ENCODE measurements around the gene DHX8. TPM values are rescaled to one million over a fixed set of nuclear protein-coding genes. Genes with fewer than 3 reads are reported as not detected.
"Not testable (repeated sequence)": the region's sequence is repeated elsewhere in the genome, so short reads cannot be mapped to it uniquely, and the experiment has no call there.

Gene DHX8
- total RNA-seq, 2 experiments from 2014 or later, result 56.0 to 78.8 TPM

DNA sequence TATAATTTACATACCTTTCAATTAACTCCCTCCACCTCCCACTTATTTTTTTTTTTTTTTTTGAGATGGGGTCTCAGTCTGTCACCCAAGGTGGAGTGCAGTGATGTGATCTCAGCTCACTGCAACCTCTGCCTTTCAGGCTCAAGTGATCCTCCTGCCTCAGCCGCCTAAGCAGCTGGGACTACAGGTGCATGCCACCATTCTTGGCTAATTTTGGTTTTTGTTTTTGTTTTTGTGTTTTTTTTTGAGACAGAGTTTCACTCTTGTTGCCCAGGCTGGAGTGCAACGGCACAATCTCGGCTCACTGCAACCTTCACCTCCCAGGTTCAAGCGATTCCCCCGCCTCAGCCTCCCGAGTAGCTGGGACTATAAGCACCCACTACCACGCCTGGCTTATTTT is 25.7 kb downstream of the DHX8 start:
- H3K27ac Mint-ChIP-seq, H3K9me3 Mint-ChIP-seq, H3K4me1 Mint-ChIP-seq, POLR2A ChIA-PET, H3K4me3 Mint-ChIP-seq, H3K27me3 Mint-ChIP-seq, DNase-seq: not testable (repeated sequence)
- H3K36me3 Mint-ChIP-seq (ENCODE audit: low read depth), result peaks cover 44% of the 10 kb centered on the region
- CTCF ChIA-PET, result interaction anchor here (2.6 kb wide), 1 partner anchor 25 kb away, joined by 5 read pairs; the partner anchor contains the start of gene DHX8

DNA sequence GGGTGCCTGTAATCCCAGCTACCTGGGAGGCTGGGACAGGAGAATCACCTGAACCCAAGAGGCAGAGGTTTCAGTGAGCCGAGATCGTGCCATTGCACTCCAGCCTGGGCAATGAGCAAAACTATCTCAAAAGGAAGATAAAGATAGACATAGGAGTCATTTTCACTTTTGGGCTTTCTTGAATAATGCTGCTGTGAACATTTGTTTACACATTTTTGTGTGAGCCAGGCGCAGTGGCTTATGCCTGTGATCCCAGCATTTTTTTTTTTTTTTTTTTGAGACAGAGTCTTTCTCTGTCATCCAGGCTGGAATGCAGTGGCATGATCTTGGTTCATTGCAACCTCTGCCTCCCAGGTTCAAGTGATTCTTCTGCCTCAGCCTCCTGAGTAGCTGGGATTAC is 27.4 kb downstream of the DHX8 start:
- DNase-seq, H3K27ac Mint-ChIP-seq, POLR2A ChIA-PET, H3K4me1 Mint-ChIP-seq, H3K4me3 Mint-ChIP-seq, CTCF ChIA-PET, H3K27me3 Mint-ChIP-seq, H3K9me3 Mint-ChIP-seq: not testable (repeated sequence)
- peaks cover 41% of the 10 kb centered on the region for H3K36me3 Mint-ChIP-seq (ENCODE audit: low read depth)

DNA sequence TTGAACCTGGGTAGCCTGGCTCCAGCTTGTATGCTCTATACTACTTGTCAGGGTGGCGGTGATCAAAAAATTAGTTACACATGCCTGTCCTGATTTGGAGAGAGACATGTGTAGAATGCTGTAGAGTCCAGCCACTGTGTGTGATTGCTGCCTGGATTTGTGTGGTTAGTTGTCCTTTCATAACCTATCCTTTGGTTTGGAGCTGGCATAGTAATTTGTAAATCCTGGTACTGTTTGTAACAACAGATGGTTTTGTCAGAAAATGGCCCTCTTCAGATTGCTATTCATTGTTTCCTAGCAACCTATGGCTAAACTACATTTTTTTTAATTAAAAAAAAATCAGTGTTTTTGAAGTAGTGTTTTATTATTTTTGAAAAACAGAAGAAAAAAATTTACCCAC is 31.9 kb downstream of the DHX8 start:
- Mint-ChIP-seq H3K4me3 (no peak overlapping the region), H3K27ac (no peak overlapping the region), H3K27me3 (no peaks in the 10 kb centered on the region), H3K9me3 (no peaks in the 10 kb centered on the region), H3K36me3 (ENCODE audit: low read depth) (peaks cover 52% of the 10 kb centered on the region), H3K4me1 (peaks cover 7% of the 10 kb centered on the region)
- ChIA-PET CTCF (interaction anchor here (1.4 kb wide), 1 partner anchor 32 kb away, joined by 5 read pairs; the partner anchor contains the start of gene DHX8), POLR2A (no interaction called here)
- no peak for DNase-seq

- POLR2A ChIA-PET, result no interaction called here
- Mint-ChIP-seq H3K9me3 (no peaks in the 10 kb centered on the region), H3K4me1 (peaks cover 7% of the 10 kb centered on the region), H3K27ac (no peak overlapping the region), H3K27me3 (no peaks in the 10 kb centered on the region), H3K4me3 (no peak overlapping the region), H3K36me3 (ENCODE audit: low read depth) (peaks cover 61% of the 10 kb centered on the region)
- CTCF ChIA-PET, result interaction anchor here (0.6 to 0.7 kb wide), 2 partner anchors 21 to 183 kb away, joined by 3 read pairs; no protein-coding TSS in a partner anchor
- no peak for DNase-seq
These were observed 33.4 kb downstream of the DHX8 start for GRCh38 chr17:43517161-43517560.

- Mint-ChIP-seq H3K27ac (no peak overlapping the region), H3K4me3 (no peak overlapping the region), H3K4me1 (peaks cover 7% of the 10 kb centered on the region), H3K27me3 (no peaks in the 10 kb centered on the region), H3K9me3 (no peaks in the 10 kb centered on the region), H3K36me3 (ENCODE audit: low read depth) (peaks cover 57% of the 10 kb centered on the region)
- DNase-seq, result no peak
- ChIA-PET CTCF (interaction anchor here (0.6 to 0.7 kb wide), 2 partner anchors 21 to 183 kb away, joined by 3 read pairs; no protein-coding TSS in a partner anchor), POLR2A (no interaction called here)
These were observed 34.0 kb downstream of the DHX8 start for GRCh38 chr17:43517615-43518386.

DNA sequence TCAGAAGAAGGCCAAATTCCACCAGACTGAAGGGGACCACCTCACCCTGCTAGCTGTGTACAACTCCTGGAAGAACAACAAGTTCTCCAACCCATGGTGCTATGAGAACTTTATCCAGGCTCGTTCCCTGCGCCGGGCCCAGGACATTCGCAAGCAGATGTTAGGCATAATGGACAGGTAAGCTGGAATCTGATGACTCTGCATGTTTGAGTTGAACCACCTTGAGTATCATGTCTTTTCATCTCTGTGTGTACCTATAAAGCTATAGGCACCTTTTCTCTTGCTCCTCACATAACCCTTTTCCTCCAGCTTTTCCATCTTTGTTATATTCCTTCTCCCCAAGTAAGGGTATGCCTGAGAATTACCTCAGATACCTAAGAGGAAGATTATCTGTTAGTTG is 37.6 kb downstream of the DHX8 start:
- POLR2A ChIA-PET, result no interaction called here
- H3K4me3 Mint-ChIP-seq, result no peak overlapping the region
- CTCF ChIA-PET, result interaction anchor here (3.1 kb wide), 1 partner anchor 38 kb away, joined by 12 read pairs; the partner anchor contains the start of gene DHX8
- no peak for DNase-seq
- H3K9me3 Mint-ChIP-seq, result no peaks in the 10 kb centered on the region
- H3K27ac Mint-ChIP-seq, result no peak overlapping the region
- no peaks in the 10 kb centered on the region for H3K27me3 Mint-ChIP-seq
- H3K36me3 Mint-ChIP-seq (ENCODE audit: low read depth), result peaks cover 61% of the 10 kb centered on the region
- peaks cover 7% of the 10 kb centered on the region for H3K4me1 Mint-ChIP-seq

GRCh38 chr17:43524945-43525575 is 41.3 kb downstream of the DHX8 start:
- DNase-seq, result no peak
- POLR2A ChIA-PET, result no interaction called here
- CTCF ChIA-PET, result interaction anchor here (0.6 to 2.1 kb wide), 4 partner anchors 41 to 1770 kb away, joined by 3 to 6 read pairs (median 4); partner anchors contain the start of gene DHX8
- H3K27me3 Mint-ChIP-seq, result no peaks in the 10 kb centered on the region
- H3K9me3 Mint-ChIP-seq, result no peaks in the 10 kb centered on the region
- peaks cover 35% of the 10 kb centered on the region for H3K36me3 Mint-ChIP-seq (ENCODE audit: low read depth)
- no peaks in the 10 kb centered on the region for H3K4me1 Mint-ChIP-seq
- no peak overlapping the region for H3K4me3 Mint-ChIP-seq
- no peak overlapping the region for H3K27ac Mint-ChIP-seq

GRCh38 chr17:43526886-43527648 is 43.3 kb downstream of the DHX8 start:
- Mint-ChIP-seq H3K4me3 (no peak overlapping the region), H3K9me3 (no peaks in the 10 kb centered on the region)
- CTCF ChIA-PET, result interaction anchor here (0.9 to 2.1 kb wide), 3 partner anchors 43 to 49 kb away, joined by 3 to 9 read pairs (median 6); partner anchors contain the start of gene DHX8

DNA sequence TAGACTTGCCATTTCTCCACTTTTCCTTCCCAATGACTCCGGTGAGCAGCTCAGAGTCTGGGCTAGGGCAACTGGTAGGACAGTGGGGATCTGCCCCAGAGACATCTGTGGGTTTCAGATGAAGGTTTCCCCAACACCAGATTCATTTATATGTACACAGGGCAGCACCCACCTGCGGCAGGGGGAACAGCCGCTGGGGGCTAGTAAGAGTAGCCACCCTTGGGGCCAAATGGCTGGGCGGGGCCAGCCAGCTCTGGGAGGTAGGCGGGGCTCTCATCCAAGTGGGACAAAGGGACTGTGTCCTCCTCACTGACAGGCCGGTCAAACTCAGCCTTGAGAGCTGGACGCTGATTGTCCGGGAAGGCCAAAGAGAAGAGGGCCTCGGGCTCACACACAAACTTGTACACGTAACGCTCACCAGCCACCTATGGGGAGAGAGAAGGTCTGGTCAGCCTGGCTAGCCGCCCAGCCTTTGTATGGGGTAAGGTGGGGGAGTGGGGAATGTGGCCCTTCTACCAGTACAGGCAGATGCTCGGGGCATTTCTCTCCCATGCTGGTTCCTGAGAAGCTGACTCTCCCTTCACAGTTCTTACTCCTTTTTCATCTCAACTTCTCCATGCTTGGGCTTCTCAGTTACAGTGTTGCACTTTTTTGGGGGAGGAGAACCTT is 44.7 kb downstream of the DHX8 start:
- Mint-ChIP-seq H3K4me1 (no peaks in the 10 kb centered on the region), H3K4me3 (no peak overlapping the region), H3K27ac (no peak overlapping the region), H3K36me3 (ENCODE audit: low read depth) (peaks cover 16% of the 10 kb centered on the region), H3K9me3 (no peaks in the 10 kb centered on the region), H3K27me3 (no peaks in the 10 kb centered on the region)
- no peak for DNase-seq
- POLR2A ChIA-PET, result no interaction called here
- CTCF ChIA-PET, result interaction anchor here (2.0 kb wide), 1 partner anchor 45 kb away, joined by 9 read pairs; the partner anchor contains the start of gene DHX8

More at GRCh38 chr17:43526886-43527648, 43.3 kb downstream of the DHX8 start:
- Mint-ChIP-seq H3K4me1 (no peaks in the 10 kb centered on the region), H3K36me3 (ENCODE audit: low read depth) (peaks cover 19% of the 10 kb centered on the region), H3K27me3 (no peaks in the 10 kb centered on the region), H3K27ac (no peak overlapping the region)
- DNase-seq, result no peak
- POLR2A ChIA-PET, result no interaction called here

DNA sequence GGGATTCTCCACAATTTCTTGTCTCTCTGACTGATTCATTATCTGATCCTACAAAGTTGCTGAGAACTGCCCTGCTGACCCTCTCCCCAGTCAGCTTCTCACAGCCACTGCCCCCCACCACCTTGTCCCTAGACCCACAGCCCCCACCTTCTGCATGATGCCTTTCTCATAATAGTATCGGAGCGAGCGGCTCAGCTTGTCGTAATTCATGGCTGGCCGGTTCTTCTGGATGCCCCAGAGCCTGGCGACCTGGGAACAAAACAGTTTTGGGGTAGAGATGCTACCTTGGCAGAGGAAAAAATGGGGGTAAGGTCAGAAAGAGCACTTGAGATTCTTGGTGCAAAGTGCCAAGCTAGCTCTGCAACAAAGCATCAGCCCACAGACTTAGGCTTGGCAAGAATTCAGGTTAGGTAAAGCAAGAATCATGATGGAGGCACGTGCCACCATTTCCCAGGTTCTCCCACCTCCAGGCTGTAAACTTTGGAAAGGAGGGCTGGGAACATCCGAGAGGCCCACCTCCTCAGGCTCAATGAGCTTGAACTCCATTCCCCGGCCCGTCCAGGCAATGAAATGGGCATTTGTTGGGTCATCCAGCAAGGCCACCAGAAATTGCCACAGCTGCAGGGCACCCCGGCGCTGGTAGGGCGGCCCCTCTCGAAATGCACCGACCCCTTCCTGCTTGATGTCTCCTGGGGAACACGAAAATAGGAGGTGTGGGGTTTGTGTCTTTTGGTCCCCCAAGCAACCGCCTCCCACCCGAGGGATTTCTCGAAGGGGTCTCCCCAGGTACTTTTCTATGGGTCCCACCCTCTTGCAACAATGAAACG is 45.4 kb downstream of the DHX8 start:
- Mint-ChIP-seq H3K4me1 (no peaks in the 10 kb centered on the region), H3K27ac (no peak overlapping the region), H3K36me3 (ENCODE audit: low read depth) (peaks cover 11% of the 10 kb centered on the region), H3K9me3 (no peaks in the 10 kb centered on the region), H3K4me3 (no peak overlapping the region), H3K27me3 (no peaks in the 10 kb centered on the region)
- DNase-seq, result no peak
- POLR2A ChIA-PET, result no interaction called here
- CTCF ChIA-PET, result interaction anchor here (2.0 kb wide), 1 partner anchor 46 kb away, joined by 9 read pairs; the partner anchor contains the start of gene DHX8

DNA sequence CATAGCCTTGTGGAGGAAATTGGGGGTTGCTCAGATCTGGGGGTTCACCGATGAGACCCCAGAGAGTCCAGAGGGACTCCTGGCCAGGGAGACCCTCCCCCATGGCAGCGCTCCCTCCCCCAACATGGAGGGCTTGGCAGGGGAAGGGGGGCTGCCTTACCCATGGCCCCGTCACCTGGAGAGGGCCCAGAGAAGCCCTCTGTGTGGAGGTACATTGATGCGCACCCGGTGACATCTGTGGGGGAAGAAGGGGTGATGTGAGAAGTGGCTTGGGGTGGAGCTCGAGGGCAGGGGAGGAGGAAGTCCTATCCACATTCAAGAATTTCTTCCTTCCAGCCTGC is 46.1 kb downstream of the DHX8 start:
- CTCF ChIA-PET, result interaction anchor here (1.2 kb wide), 1 partner anchor 12 kb away, joined by 3 read pairs; no protein-coding TSS in a partner anchor

More for the DNA sequence above, 46.1 kb downstream of the DHX8 start:
- no peak overlapping the region for H3K27ac Mint-ChIP-seq
- POLR2A ChIA-PET, result no interaction called here
- no peak overlapping the region for H3K4me3 Mint-ChIP-seq
- DNase-seq, result no peak
- peaks cover 5% of the 10 kb centered on the region for H3K36me3 Mint-ChIP-seq (ENCODE audit: low read depth)
- no peaks in the 10 kb centered on the region for H3K4me1 Mint-ChIP-seq
- no peaks in the 10 kb centered on the region for H3K9me3 Mint-ChIP-seq
- H3K27me3 Mint-ChIP-seq, result no peaks in the 10 kb centered on the region

Measured in activated CD4-positive, alpha-beta T cell treated with anti-CD3 and anti-CD28 coated beads, Interleukin-2, amount 10 ng/mL, durations not matched to agents 7 days and 5 days (primary cell).